A673 (cell line): ENCODE measurements around the gene CNOT4. TPM values are rescaled to one million over a fixed set of nuclear protein-coding genes. Genes with fewer than 3 reads are reported as not detected.
A peak's percentile ranks its signal among the peaks of the same experiment; 100 is the strongest.

ENCODE experiments used
- BruUV-seq: library from RNA; stranded (reverse); fragments of 400-500 nt; replicated peaks from 2 replicates; lab custom pipeline; 2021; lab: Mats Ljungman, UMichigan
- CTCF ChIA-PET: fragments of 300-600 bp; sonication (Branson Sonifier 250); formaldehyde crosslinking; loops from one replicate; lab custom pipeline; 2022; ENCODE audit warnings: antibody characterized with exemption; lab: Charles Lee
- POLR2A ChIA-PET: fragments of 300-600 bp; sonication (Branson Sonifier 250); formaldehyde crosslinking; loops from one replicate; lab custom pipeline; 2022; ENCODE audit warnings: antibody characterized with exemption; ENCODE audit not compliant: low non-redundant PET; lab: Charles Lee
- DNase-seq: peaks from one replicate; pipeline ENCODE4 v3.0.0-alpha.2; 2015; ENCODE audit warnings: low spot score
- H3K27ac ChIP-seq: fragments of 200-600 bp; sonication (generic); 2 replicates; pipeline ENCODE4 v1.5.1; 2016; ENCODE audit warnings: mixed run types, low read depth, mild to moderate bottlenecking, mixed read lengths, antibody characterized with exemption, low read length; ENCODE audit not compliant: poor library complexity, severe bottlenecking
- H3K27me3 ChIP-seq: fragments of 200-600 bp; sonication (generic); replicated peaks from 2 replicates; pipeline ENCODE4 v1.6.1; 2017; ENCODE audit warnings: mixed run types, low read depth, mild to moderate bottlenecking, mixed read lengths, antibody characterized with exemption, low read length; ENCODE audit not compliant: insufficient read depth, poor library complexity
- H3K36me3 ChIP-seq: fragments of 200-600 bp; sonication (generic); 2 replicates; pipeline ENCODE4 v1.6.1; 2016; ENCODE audit warnings: mixed run types, mild to moderate bottlenecking, mixed read lengths, antibody characterized with exemption, low read length; ENCODE audit not compliant: insufficient read depth, poor library complexity, severe bottlenecking
- H3K4me1 ChIP-seq: fragments of 200-600 bp; sonication (generic); 2 replicates; pipeline ENCODE4 v1.6.1; 2017; ENCODE audit warnings: mixed run types, mild to moderate bottlenecking, mixed read lengths, antibody characterized with exemption, low read length; ENCODE audit not compliant: insufficient read depth, poor library complexity, severe bottlenecking
- H3K4me3 ChIP-seq: fragments of 200-600 bp; sonication (generic); 2 replicates; pipeline ENCODE4 v1.5.1; 2016; ENCODE audit warnings: low read depth, mixed run types, mild to moderate bottlenecking, mixed read lengths, low read length; ENCODE audit not compliant: poor library complexity, severe bottlenecking
- H3K9me3 ChIP-seq: fragments of 200-600 bp; sonication (generic); 2 replicates; pipeline ENCODE4 v1.6.1; 2016; ENCODE audit warnings: mixed run types, low read depth, mild to moderate bottlenecking, mixed read lengths, antibody characterized with exemption, low read length; ENCODE audit not compliant: poor library complexity, severe bottlenecking
- CTCF ChIP-seq: fragments of 300-800, 200-600 bp; sonication (generic); conservative IDR thresholded peaks from 2 replicates; pipeline ENCODE4 v1.5.1; 2017; ENCODE audit warnings: low read depth, mild to moderate bottlenecking, antibody characterized with exemption, low read length, moderate library complexity, mixed read lengths
- EZH2 ChIP-seq: fragments of 200-600 bp; sonication (generic); IDR thresholded peaks from 2 replicates; pipeline ENCODE4 v1.6.1; 2017; ENCODE audit warnings: borderline replicate concordance, low read depth, mild to moderate bottlenecking, mixed read lengths, antibody characterized with exemption, low read length; ENCODE audit not compliant: poor library complexity, severe bottlenecking
- intact Hi-C: fragments of 100-400 bp; cut with micrococcal nuclease; formaldehyde crosslinking; loops from one replicate; pipeline ENCODE4 v1.10.0; 2022; ENCODE audit not compliant: unreplicated experiment
- total RNA-seq: library from RNA; stranded (reverse); gene quantifications from 2 replicates; pipeline ENCODE4 v1.2.3, GENCODE V29; 2021

CNOT4 gene
- total RNA-seq, 1 experiment from 2014 or later: 24.1 TPM

- Histone ChIP-seq H3K36me3 (no peaks in the 10 kb centered on the region), H3K4me3 (peak within 1 kb of the TSS; percentile 67), H3K27ac (peak within 1 kb of the TSS; percentile 94), H3K4me1 (peaks cover 11% of the 10 kb centered on the region), H3K9me3 (no peaks in the 10 kb centered on the region), H3K27me3 (no peaks in the 10 kb centered on the region)
- CTCF ChIA-PET: no interaction called here
- TSS peak; percentile 99 for BruUV-seq
- peak; percentile 90 for DNase-seq
- no peak for TF ChIP-seq CTCF
- TF ChIP-seq EZH2: no peak
- POLR2A ChIA-PET: no interaction called here
- intact Hi-C loops: loop anchor here (1.0 to 5.0 kb wide), 3 partner anchors 47 to 276 kb away; partner anchors contain the start of gene CNOT4
Observed at GRCh38 chr7:135557455-135558336, 47.8 kb upstream of the CNOT4 start, which contains the start of gene NUP205. Gene NUP205 (plus strand): TSS chr7:135557917. CDS start chr7:135557945, 28 bp downstream.

DNA sequence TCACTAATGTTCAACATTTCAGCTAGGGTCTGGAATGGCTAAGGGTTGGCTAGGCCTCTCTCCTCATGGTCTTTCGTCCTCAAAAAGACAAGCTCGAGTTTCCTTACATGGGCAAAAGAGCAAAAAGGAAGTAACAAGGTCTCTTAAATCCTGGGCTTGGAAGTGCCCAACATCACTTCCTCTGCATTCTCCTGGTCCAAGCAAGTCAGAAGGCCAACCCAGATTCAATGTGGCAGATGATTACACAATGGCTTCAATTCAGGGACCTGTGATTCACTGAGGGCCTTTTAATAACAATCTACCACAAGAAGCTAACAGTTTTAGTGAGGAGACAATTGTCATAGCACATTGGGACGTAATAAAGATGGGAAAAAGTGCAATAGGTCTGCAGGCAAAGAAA is 43.4 kb upstream of the CNOT4 start:
- CTCF ChIA-PET: no interaction called here
- no TSS peak for BruUV-seq
- H3K9me3 ChIP-seq: no peaks in the 10 kb centered on the region
- POLR2A ChIA-PET: no interaction called here
- no peak for DNase-seq
- H3K36me3 ChIP-seq: no peaks in the 10 kb centered on the region
- H3K4me1 ChIP-seq: no peaks in the 10 kb centered on the region
- H3K4me3 ChIP-seq: no peak overlapping the region
- H3K27me3 ChIP-seq: no peaks in the 10 kb centered on the region
- intact Hi-C loops: no loop called here
- TF ChIP-seq EZH2 (no peak), CTCF (no peak)
- no peak overlapping the region for H3K27ac ChIP-seq

GRCh38 chr7:135552148-135552547 is 42.2 kb upstream of the CNOT4 start:
- no peaks in the 10 kb centered on the region for H3K36me3 ChIP-seq
- H3K9me3 ChIP-seq: no peaks in the 10 kb centered on the region
- no peaks in the 10 kb centered on the region for H3K4me1 ChIP-seq
- ChIA-PET POLR2A (no interaction called here), CTCF (no interaction called here)
- peaks cover 10% of the 10 kb centered on the region for H3K27me3 ChIP-seq
- H3K4me3 ChIP-seq: no peak overlapping the region
- TF ChIP-seq EZH2: no peak
- TF ChIP-seq CTCF: no peak
- DNase-seq: no peak
- intact Hi-C loops: no loop called here
- H3K27ac ChIP-seq: no peak overlapping the region
- BruUV-seq: no TSS peak
